ENCODE measurements around the gene PDZRN3. TPM values are rescaled to one million over a fixed set of nuclear protein-coding genes. Genes with fewer than 3 reads are reported as not detected.
A peak's percentile ranks its signal among the peaks of the same experiment; 100 is the strongest.

The PDZRN3 gene
- total RNA-seq, 1 experiment from 2014 or later = 19.2 TPM

GRCh38 chr3:73419942-73420341 lies 204.8 kb downstream of the PDZRN3 start:
- Histone ChIP-seq H3K9me3 (no peaks in the 10 kb centered on the region), H3K27me3 (no peaks in the 10 kb centered on the region), H3K36me3 (no peaks in the 10 kb centered on the region), H3K4me3 (no peak overlapping the region)
- no peak for DNase-seq

- Histone ChIP-seq H3K36me3 (no peaks in the 10 kb centered on the region), H3K9me3 (no peaks in the 10 kb centered on the region), H3K27me3 (no peaks in the 10 kb centered on the region), H3K4me3 (no peak overlapping the region)
- DNase-seq = no peak
Observed at GRCh38 chr3:73419179-73419803, 205.4 kb downstream of the PDZRN3 start.

- no peak overlapping the region for H3K4me3 ChIP-seq
- H3K27me3 ChIP-seq = no peaks in the 10 kb centered on the region
- DNase-seq = no peak
- no peaks in the 10 kb centered on the region for H3K9me3 ChIP-seq
- no peaks in the 10 kb centered on the region for H3K36me3 ChIP-seq
Observed at GRCh38 chr3:73418681-73419080, 206.1 kb downstream of the PDZRN3 start.

- Histone ChIP-seq H3K4me3 (no peak overlapping the region), H3K27me3 (no peaks in the 10 kb centered on the region), H3K36me3 (no peaks in the 10 kb centered on the region), H3K9me3 (no peaks in the 10 kb centered on the region)
- no peak for DNase-seq
Observed at GRCh38 chr3:73415118-73415517, 209.6 kb downstream of the PDZRN3 start.

- no peak for DNase-seq
- H3K9me3 ChIP-seq = no peaks in the 10 kb centered on the region
- no peaks in the 10 kb centered on the region for H3K27me3 ChIP-seq
- no peak overlapping the region for H3K4me3 ChIP-seq
- no peaks in the 10 kb centered on the region for H3K36me3 ChIP-seq
Observed at GRCh38 chr3:73413619-73414018, 211.1 kb downstream of the PDZRN3 start.

GRCh38 chr3:73411993-73412392 lies 212.7 kb downstream of the PDZRN3 start:
- DNase-seq = no peak
- Histone ChIP-seq H3K27me3 (no peaks in the 10 kb centered on the region), H3K36me3 (no peaks in the 10 kb centered on the region), H3K9me3 (no peaks in the 10 kb centered on the region), H3K4me3 (no peak overlapping the region)

- H3K36me3 ChIP-seq = no peaks in the 10 kb centered on the region
- no peak for DNase-seq
- no peaks in the 10 kb centered on the region for H3K9me3 ChIP-seq
- H3K4me3 ChIP-seq = no peak overlapping the region
- no peaks in the 10 kb centered on the region for H3K27me3 ChIP-seq
Observed at GRCh38 chr3:73411545-73411944, 213.2 kb downstream of the PDZRN3 start.

GRCh38 chr3:73409138-73409763 lies 215.5 kb downstream of the PDZRN3 start:
- H3K4me3 ChIP-seq = no peak overlapping the region; the same call in 1 of the 2 replicates
- peak; percentile 65 for DNase-seq
- no peaks in the 10 kb centered on the region for H3K36me3 ChIP-seq

GRCh38 chr3:73408634-73409033 lies 216.1 kb downstream of the PDZRN3 start:
- Histone ChIP-seq H3K9me3 (no peaks in the 10 kb centered on the region), H3K27me3 (no peaks in the 10 kb centered on the region), H3K36me3 (no peaks in the 10 kb centered on the region), H3K4me3 (no peak overlapping the region)
- no peak for DNase-seq

More at GRCh38 chr3:73409138-73409763, 215.5 kb downstream of the PDZRN3 start:
- H3K27me3 ChIP-seq = no peaks in the 10 kb centered on the region
- no peaks in the 10 kb centered on the region for H3K9me3 ChIP-seq

- H3K27me3 ChIP-seq = no peaks in the 10 kb centered on the region
- no peak for DNase-seq
- H3K4me3 ChIP-seq = no peak overlapping the region
- H3K36me3 ChIP-seq = no peaks in the 10 kb centered on the region; the same call in 1 of the 2 replicates
- H3K9me3 ChIP-seq = no peaks in the 10 kb centered on the region
Observed at GRCh38 chr3:73407577-73407976, 217.2 kb downstream of the PDZRN3 start.

GRCh38 chr3:73405853-73406252 lies 218.9 kb downstream of the PDZRN3 start:
- Histone ChIP-seq H3K36me3 (no peaks in the 10 kb centered on the region; the same call in 1 of the 2 replicates), H3K27me3 (no peaks in the 10 kb centered on the region), H3K4me3 (no peak overlapping the region)

GRCh38 chr3:73405000-73405399 lies 219.7 kb downstream of the PDZRN3 start:
- Histone ChIP-seq H3K36me3 (no peaks in the 10 kb centered on the region; the same call in 1 of the 2 replicates), H3K4me3 (no peak overlapping the region), H3K27me3 (no peaks in the 10 kb centered on the region), H3K9me3 (no peaks in the 10 kb centered on the region)
- no peak for DNase-seq

More at GRCh38 chr3:73405853-73406252, 218.9 kb downstream of the PDZRN3 start:
- H3K9me3 ChIP-seq = no peaks in the 10 kb centered on the region
- no peak for DNase-seq

- H3K9me3 ChIP-seq = no peaks in the 10 kb centered on the region
- no peak overlapping the region for H3K4me3 ChIP-seq
- H3K27me3 ChIP-seq = no peaks in the 10 kb centered on the region
- no peak for DNase-seq
- no peaks in the 10 kb centered on the region; the same call in 1 of the 2 replicates for H3K36me3 ChIP-seq
Observed at GRCh38 chr3:73404435-73404834, 220.3 kb downstream of the PDZRN3 start.

GRCh38 chr3:73403444-73403843 lies 221.3 kb downstream of the PDZRN3 start:
- DNase-seq = no peak
- no peaks in the 10 kb centered on the region for H3K27me3 ChIP-seq
- H3K9me3 ChIP-seq = no peaks in the 10 kb centered on the region
- no peak overlapping the region for H3K4me3 ChIP-seq
- no peaks in the 10 kb centered on the region; the same call in 1 of the 2 replicates for H3K36me3 ChIP-seq

GRCh38 chr3:73401616-73402279 lies 223.0 kb downstream of the PDZRN3 start:
- H3K9me3 ChIP-seq = no peaks in the 10 kb centered on the region
- DNase-seq = no peak
- H3K36me3 ChIP-seq = no peaks in the 10 kb centered on the region; the same call in 1 of the 2 replicates
- H3K27me3 ChIP-seq = no peaks in the 10 kb centered on the region
- no peak overlapping the region for H3K4me3 ChIP-seq

GRCh38 chr3:73401059-73401458 lies 223.7 kb downstream of the PDZRN3 start:
- H3K36me3 ChIP-seq = no peaks in the 10 kb centered on the region; the same call in 1 of the 2 replicates

GRCh38 chr3:73399666-73400253 lies 225.0 kb downstream of the PDZRN3 start:
- Histone ChIP-seq H3K4me3 (no peak overlapping the region), H3K9me3 (no peaks in the 10 kb centered on the region), H3K27me3 (no peaks in the 10 kb centered on the region), H3K36me3 (no peaks in the 10 kb centered on the region; the same call in 1 of the 2 replicates)
- DNase-seq = no peak

More at GRCh38 chr3:73401059-73401458, 223.7 kb downstream of the PDZRN3 start:
- DNase-seq = no peak
- H3K27me3 ChIP-seq = no peaks in the 10 kb centered on the region
- H3K4me3 ChIP-seq = no peak overlapping the region
- H3K9me3 ChIP-seq = no peaks in the 10 kb centered on the region
